GM23338 (cell line): Measurements from ENCODE around the gene LDLRAD3.

ENCODE experiments used
- EZH2phosphoT487 ChIP-seq: fragments of 200-600 bp; sonication (generic); IDR thresholded peaks from one replicate; pipeline ENCODE4 v1.8.1; 2018; ENCODE audit warnings: antibody characterized with exemption; ENCODE audit not compliant: unreplicated experiment
- NANOG ChIP-seq: IDR thresholded peaks from 2 replicates; pipeline ENCODE4 v1.6.1; 2016; ENCODE audit warnings: antibody characterized with exemption, borderline replicate concordance
- ZNF331 ChIP-seq: fragments of 250-450 bp; sonication (Bioruptor Pico); IDR thresholded peaks from 2 replicates; pipeline ENCODE4 v1.5.0; 2020; ENCODE audit warnings: low read depth, mild to moderate bottlenecking, moderate library complexity
- TF ChIP-seq, protein P1 (sequence below), 2 experiments: fragments of 200-600 bp in 1 of 2; sonication (generic) in 1 of 2; conservative IDR thresholded peaks; 2 replicates each; pipeline versions ENCODE4 v1.5.1 to v1.6.1; 2016 to 2017; ENCODE audit warnings: antibody characterized with exemption in 2 of 2, low read depth in 2 of 2, mild to moderate bottlenecking in 2 of 2, moderate library complexity in 1 of 2
- TF ChIP-seq, protein P2 (sequence below): IDR thresholded peaks from one replicate; pipeline ENCODE4 v1.6.1; 2018; ENCODE audit warnings: antibody characterized with exemption; ENCODE audit not compliant: unreplicated experiment

GRCh38 chr11:36162883-36163434, 219.1 kb downstream of the LDLRAD3 start:
- TF ChIP-seq NANOG (no peak), EZH2phosphoT487 (no peak), ZNF331 (CRISPR knock-in tag) (no peak)
- TF ChIP-seq, protein P1, sequence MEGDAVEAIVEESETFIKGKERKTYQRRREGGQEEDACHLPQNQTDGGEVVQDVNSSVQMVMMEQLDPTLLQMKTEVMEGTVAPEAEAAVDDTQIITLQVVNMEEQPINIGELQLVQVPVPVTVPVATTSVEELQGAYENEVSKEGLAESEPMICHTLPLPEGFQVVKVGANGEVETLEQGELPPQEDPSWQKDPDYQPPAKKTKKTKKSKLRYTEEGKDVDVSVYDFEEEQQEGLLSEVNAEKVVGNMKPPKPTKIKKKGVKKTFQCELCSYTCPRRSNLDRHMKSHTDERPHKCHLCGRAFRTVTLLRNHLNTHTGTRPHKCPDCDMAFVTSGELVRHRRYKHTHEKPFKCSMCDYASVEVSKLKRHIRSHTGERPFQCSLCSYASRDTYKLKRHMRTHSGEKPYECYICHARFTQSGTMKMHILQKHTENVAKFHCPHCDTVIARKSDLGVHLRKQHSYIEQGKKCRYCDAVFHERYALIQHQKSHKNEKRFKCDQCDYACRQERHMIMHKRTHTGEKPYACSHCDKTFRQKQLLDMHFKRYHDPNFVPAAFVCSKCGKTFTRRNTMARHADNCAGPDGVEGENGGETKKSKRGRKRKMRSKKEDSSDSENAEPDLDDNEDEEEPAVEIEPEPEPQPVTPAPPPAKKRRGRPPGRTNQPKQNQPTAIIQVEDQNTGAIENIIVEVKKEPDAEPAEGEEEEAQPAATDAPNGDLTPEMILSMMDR (conservative IDR thresholded peaks at IDR 0.05; ENCODE audit: low read depth in 2 of 2) = no peak
- TF ChIP-seq, protein P2, sequence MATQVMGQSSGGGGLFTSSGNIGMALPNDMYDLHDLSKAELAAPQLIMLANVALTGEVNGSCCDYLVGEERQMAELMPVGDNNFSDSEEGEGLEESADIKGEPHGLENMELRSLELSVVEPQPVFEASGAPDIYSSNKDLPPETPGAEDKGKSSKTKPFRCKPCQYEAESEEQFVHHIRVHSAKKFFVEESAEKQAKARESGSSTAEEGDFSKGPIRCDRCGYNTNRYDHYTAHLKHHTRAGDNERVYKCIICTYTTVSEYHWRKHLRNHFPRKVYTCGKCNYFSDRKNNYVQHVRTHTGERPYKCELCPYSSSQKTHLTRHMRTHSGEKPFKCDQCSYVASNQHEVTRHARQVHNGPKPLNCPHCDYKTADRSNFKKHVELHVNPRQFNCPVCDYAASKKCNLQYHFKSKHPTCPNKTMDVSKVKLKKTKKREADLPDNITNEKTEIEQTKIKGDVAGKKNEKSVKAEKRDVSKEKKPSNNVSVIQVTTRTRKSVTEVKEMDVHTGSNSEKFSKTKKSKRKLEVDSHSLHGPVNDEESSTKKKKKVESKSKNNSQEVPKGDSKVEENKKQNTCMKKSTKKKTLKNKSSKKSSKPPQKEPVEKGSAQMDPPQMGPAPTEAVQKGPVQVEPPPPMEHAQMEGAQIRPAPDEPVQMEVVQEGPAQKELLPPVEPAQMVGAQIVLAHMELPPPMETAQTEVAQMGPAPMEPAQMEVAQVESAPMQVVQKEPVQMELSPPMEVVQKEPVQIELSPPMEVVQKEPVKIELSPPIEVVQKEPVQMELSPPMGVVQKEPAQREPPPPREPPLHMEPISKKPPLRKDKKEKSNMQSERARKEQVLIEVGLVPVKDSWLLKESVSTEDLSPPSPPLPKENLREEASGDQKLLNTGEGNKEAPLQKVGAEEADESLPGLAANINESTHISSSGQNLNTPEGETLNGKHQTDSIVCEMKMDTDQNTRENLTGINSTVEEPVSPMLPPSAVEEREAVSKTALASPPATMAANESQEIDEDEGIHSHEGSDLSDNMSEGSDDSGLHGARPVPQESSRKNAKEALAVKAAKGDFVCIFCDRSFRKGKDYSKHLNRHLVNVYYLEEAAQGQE = no peak
